Endothelial cell of umbilical vein (primary cell): ENCODE measurements around the gene UIMC1. TPM values are rescaled to one million over a fixed set of nuclear protein-coding genes. Genes with fewer than 3 reads are reported as not detected.

Experiments used
- BruUV-seq: library from RNA; stranded (reverse); fragments of 400-500 nt; replicated peaks from 2 replicates; lab custom pipeline; 2021; lab: Mats Ljungman, UMichigan
- CTCF ChIA-PET: fragments of 300-600, 350-600 bp; sonication (Branson Sonifier 250); formaldehyde crosslinking; loops from one replicate; lab custom pipeline; 2021; ENCODE audit warnings: antibody characterized with exemption, inconsistent platforms; lab: Charles Lee
- POLR2A ChIA-PET: fragments of 300-600, 350-600 bp; sonication (Branson Sonifier 250); formaldehyde crosslinking; loops from one replicate; lab custom pipeline; 2021; ENCODE audit warnings: antibody characterized with exemption, inconsistent platforms; lab: Charles Lee
- DNase-seq: peaks from one replicate; pipeline ENCODE4 v3.0.0-alpha.2; 2011; ENCODE audit warnings: low read depth, low spot score
- FAIRE-seq: peaks from 2 replicates; lab custom pipeline; 2011; peaks lifted over from hg19 to GRCh38; lab: Jason Lieb, UNC
- H2AFZ ChIP-seq: 2 replicates; pipeline ENCODE4 v1.6.0; 2012; ENCODE audit warnings: low read depth, low read length, control low read depth, inconsistent platforms
- H3K27ac ChIP-seq: 2 replicates; pipeline ENCODE4 v1.5.1; 2011; ENCODE audit warnings: low read depth, mild to moderate bottlenecking, control low read depth, low read length, moderate library complexity; ENCODE audit not compliant: insufficient read depth
- H3K27me3 ChIP-seq, 2 experiments: 2 replicates each; pipeline versions ENCODE4 v1.6.0 to v1.6.1; 2011; ENCODE audit warnings: low read length in 2 of 2, mixed read lengths in 1 of 2; ENCODE audit not compliant: control insufficient read depth in 2 of 2, insufficient read depth in 2 of 2
- H3K36me3 ChIP-seq, 2 experiments: 2 replicates in 1 of 2; 3 replicates in 1 of 2; pipeline ENCODE4 v1.5.1; 2011; ENCODE audit warnings: low read length in 2 of 2, mild to moderate bottlenecking in 1 of 2, moderate library complexity in 1 of 2; ENCODE audit not compliant: control insufficient read depth in 2 of 2, insufficient read depth in 2 of 2; ENCODE audit errors: extremely low read depth in 1 of 2
- H3K4me1 ChIP-seq: 3 replicates; pipeline ENCODE4 v1.5.1; 2011; ENCODE audit warnings: mild to moderate bottlenecking, low read length; ENCODE audit not compliant: control insufficient read depth, insufficient read depth; ENCODE audit errors: extremely low read depth
- H3K4me2 ChIP-seq: 2 replicates; pipeline ENCODE4 v1.6.1; 2011; ENCODE audit warnings: low read length, control low read depth, mixed read lengths; ENCODE audit not compliant: insufficient read depth
- H3K4me3 ChIP-seq, 3 experiments: fragments of 200-600 bp in 1 of 3; sonication (generic), shearing (Covaris generic) in 1 of 3; replicated peaks in 1 of 3; 2 replicates each; pipeline ENCODE4 v1.5.1; 2011 to 2016; ENCODE audit warnings: control low read depth in 3 of 3, low read length in 3 of 3, mild to moderate bottlenecking in 2 of 3, inconsistent platforms in 1 of 3, low read depth in 1 of 3, moderate library complexity in 1 of 3; ENCODE audit not compliant: insufficient read depth in 1 of 3
- H3K79me2 ChIP-seq: 2 replicates; pipeline ENCODE4 v1.6.0; 2012; ENCODE audit warnings: low read length, inconsistent platforms; ENCODE audit not compliant: control insufficient read depth, insufficient read depth
- H3K9ac ChIP-seq: replicated peaks from 2 replicates; pipeline ENCODE3; 2011; ENCODE audit warnings: low read length, control low read depth; ENCODE audit not compliant: insufficient read depth; ENCODE audit errors: extremely low read depth
- H3K9me1 ChIP-seq: replicated peaks from 3 replicates; pipeline ENCODE4 v1.6.0; 2011; ENCODE audit warnings: mild to moderate bottlenecking, low read length; ENCODE audit not compliant: control insufficient read depth, insufficient read depth; ENCODE audit errors: extremely low read depth
- H3K9me3 ChIP-seq: replicated peaks from 2 replicates; pipeline ENCODE4 v1.5.1; 2012; ENCODE audit warnings: low read length, inconsistent platforms; ENCODE audit not compliant: control insufficient read depth, insufficient read depth
- H4K20me1 ChIP-seq: replicated peaks from 2 replicates; pipeline ENCODE3; 2011; ENCODE audit warnings: mild to moderate bottlenecking, low read length; ENCODE audit not compliant: control insufficient read depth, insufficient read depth; ENCODE audit errors: extremely low read depth
- EZH2 ChIP-seq: IDR thresholded peaks from 2 replicates; pipeline ENCODE4 v1.6.1; 2012; ENCODE audit warnings: borderline replicate concordance, low read depth, mild to moderate bottlenecking, moderate library complexity, low read length, inconsistent platforms; ENCODE audit not compliant: severe bottlenecking
- FOS ChIP-seq: IDR thresholded peaks from 2 replicates; pipeline ENCODE4 v1.6.1; 2011; ENCODE audit warnings: mild to moderate bottlenecking, low read length, moderate library complexity, borderline replicate concordance; ENCODE audit not compliant: insufficient read depth
- GATA2 ChIP-seq: IDR thresholded peaks from 2 replicates; pipeline ENCODE4 v1.7.0; 2011; ENCODE audit warnings: low read depth, mild to moderate bottlenecking, moderate library complexity, mixed read lengths, low read length; ENCODE audit not compliant: insufficient read length, insufficient read depth
- JUN ChIP-seq: IDR thresholded peaks from 2 replicates; pipeline ENCODE4 v1.6.1; 2011; ENCODE audit warnings: borderline replicate concordance, low read depth; ENCODE audit not compliant: insufficient read length, insufficient read depth
- MAX ChIP-seq: IDR thresholded peaks from 2 replicates; pipeline ENCODE4 v1.6.1; 2011; ENCODE audit not compliant: insufficient read depth, insufficient read length
- MYC ChIP-seq: IDR thresholded peaks from one replicate; pipeline ENCODE4 v1.6.1; 2011; ENCODE audit warnings: mild to moderate bottlenecking, low read depth, low read length
- POLR2A ChIP-seq: IDR thresholded peaks from 2 replicates; pipeline ENCODE4 v1.6.1; 2012; ENCODE audit warnings: low read depth, mild to moderate bottlenecking, control low read depth, low read length
- POLR2AphosphoS5 ChIP-seq: IDR thresholded peaks from 2 replicates; pipeline ENCODE4 v1.6.1; 2012; ENCODE audit warnings: low read depth, mild to moderate bottlenecking, control low read depth, low read length, moderate library complexity; ENCODE audit not compliant: insufficient read depth
- dilution Hi-C: fragments of 300-500 bp; cut with MboI; formaldehyde crosslinking; loops from one replicate; pipeline ENCODE4 v1.15.0; 2019; ENCODE audit warnings: low sequenced_read_pairs; ENCODE audit not compliant: extremely low pct_ligation_motif_present
- intact Hi-C: fragments of 100-400 bp; cut with micrococcal nuclease; formaldehyde crosslinking; loops from one replicate; pipeline ENCODE4 v1.10.0; 2022
- polyA plus RNA-seq, 4 experiments: library from polyadenylated mRNA; depleted of rRNA in 3 of 4; stranded (reverse) in 3 of 4; unstranded in 1 of 4; fragments of >200 nt; gene quantifications; 2 replicates each; pipeline versions ENCODE4 v1.2.1 to v1.2.3, GENCODE V29; 2011 to 2012; ENCODE audit warnings: missing spikeins in 1 of 4
- total RNA-seq: library from RNA; stranded (reverse); gene quantifications from 2 replicates; pipeline ENCODE4 v1.2.3, GENCODE V29; 2021
- TF ChIP-seq, protein P1 (sequence below), 2 donors: IDR thresholded peaks; 1 replicate in 1 of 2; 2 replicates in 1 of 2; pipeline ENCODE4 v1.5.1; 2011; ENCODE audit warnings: low read length in 2 of 2, mild to moderate bottlenecking in 2 of 2, moderate library complexity in 2 of 2, control low read depth in 1 of 2, inconsistent platforms in 1 of 2, low read depth in 1 of 2; ENCODE audit not compliant: insufficient read depth in 1 of 2; ENCODE audit errors: extremely low read depth in 1 of 2

UIMC1 gene
- total and polyA plus RNA-seq, 2 donors (not counting 3 experiments of a cell fraction or from before 2014, with no cell fraction given), result 17.2 to 60.1 TPM

- no peaks in the 10 kb centered on the region for H3K27me3 ChIP-seq
- H3K4me3 ChIP-seq, result no peak overlapping the region
- FAIRE-seq (no peak), DNase-seq (no peak)
- no peaks in the 10 kb centered on the region for H4K20me1 ChIP-seq
- no peak overlapping the region for H2AFZ ChIP-seq
- POLR2A ChIA-PET, result no interaction called here
- intact Hi-C loops, result no loop called here
- H3K79me2 ChIP-seq, result peaks cover 2% of the 10 kb centered on the region
- H3K4me2 ChIP-seq, result no peak overlapping the region
- peaks cover 8% of the 10 kb centered on the region for H3K4me1 ChIP-seq
- H3K9me1 ChIP-seq, result no peaks in the 10 kb centered on the region
- no peaks in the 10 kb centered on the region for H3K9me3 ChIP-seq
- no peak overlapping the region for H3K27ac ChIP-seq
- BruUV-seq, result no TSS peak
- dilution Hi-C loops, result no loop called here
- TF ChIP-seq POLR2A (no peak), MAX (no peak), POLR2AphosphoS5 (no peak), GATA2 (no peak), FOS (no peak), MYC (no peak), JUN (no peak), EZH2 (no peak)
- TF ChIP-seq, protein P1, sequence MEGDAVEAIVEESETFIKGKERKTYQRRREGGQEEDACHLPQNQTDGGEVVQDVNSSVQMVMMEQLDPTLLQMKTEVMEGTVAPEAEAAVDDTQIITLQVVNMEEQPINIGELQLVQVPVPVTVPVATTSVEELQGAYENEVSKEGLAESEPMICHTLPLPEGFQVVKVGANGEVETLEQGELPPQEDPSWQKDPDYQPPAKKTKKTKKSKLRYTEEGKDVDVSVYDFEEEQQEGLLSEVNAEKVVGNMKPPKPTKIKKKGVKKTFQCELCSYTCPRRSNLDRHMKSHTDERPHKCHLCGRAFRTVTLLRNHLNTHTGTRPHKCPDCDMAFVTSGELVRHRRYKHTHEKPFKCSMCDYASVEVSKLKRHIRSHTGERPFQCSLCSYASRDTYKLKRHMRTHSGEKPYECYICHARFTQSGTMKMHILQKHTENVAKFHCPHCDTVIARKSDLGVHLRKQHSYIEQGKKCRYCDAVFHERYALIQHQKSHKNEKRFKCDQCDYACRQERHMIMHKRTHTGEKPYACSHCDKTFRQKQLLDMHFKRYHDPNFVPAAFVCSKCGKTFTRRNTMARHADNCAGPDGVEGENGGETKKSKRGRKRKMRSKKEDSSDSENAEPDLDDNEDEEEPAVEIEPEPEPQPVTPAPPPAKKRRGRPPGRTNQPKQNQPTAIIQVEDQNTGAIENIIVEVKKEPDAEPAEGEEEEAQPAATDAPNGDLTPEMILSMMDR (IDR thresholded peaks at IDR 0.05; ENCODE audit: extremely low read depth in 1 of 2, insufficient read depth in 1 of 2, low read depth in 1 of 2, low read length in 2 of 2), result no peak
- CTCF ChIA-PET, result interaction anchor here (0.6 to 2.0 kb wide), 4 partner anchors 28 to 382 kb away, joined by 4 to 16 read pairs (median 5); no protein-coding TSS in a partner anchor
- H3K36me3 ChIP-seq, result peaks cover 3 to 6% of the 10 kb centered on the region in 2 experiments
- H3K9ac ChIP-seq, result no peak overlapping the region
Measured at GRCh38 chr5:177043114-177043513, 36.5 kb upstream of the UIMC1 start.
